H9 (cell line): ENCODE results near the gene RNF186. TPM values are rescaled to one million over a fixed set of nuclear protein-coding genes. Genes with fewer than 3 reads are reported as not detected.

Experiments
- DNase-seq: peaks from one replicate; pipeline ENCODE4 v3.0.0-alpha.2; 2017
- H2AFZ ChIP-seq: one replicate; pipeline ENCODE4 v1.6.1; 2013; ENCODE audit warnings: mild to moderate bottlenecking, low read length, control low read depth, moderate library complexity
- H2AK5ac ChIP-seq: 2 replicates; pipeline ENCODE4 v1.6.1; 2013; ENCODE audit warnings: low read length, control low read depth, mixed read lengths; ENCODE audit not compliant: insufficient read length
- H2BK120ac ChIP-seq: one replicate; pipeline ENCODE4 v1.6.1; 2013; ENCODE audit warnings: low read depth, mild to moderate bottlenecking, low read length, control low read depth, inconsistent platforms; ENCODE audit not compliant: poor library complexity, severe bottlenecking
- H2BK12ac ChIP-seq: 2 replicates; pipeline ENCODE4 v1.6.1; 2013; ENCODE audit warnings: low read length, control low read depth, mixed read lengths, low read depth; ENCODE audit not compliant: insufficient read length
- H2BK15ac ChIP-seq: 2 replicates; pipeline ENCODE4 v1.6.1; 2013; ENCODE audit warnings: low read depth, low read length, control low read depth
- H2BK20ac ChIP-seq: one replicate; pipeline ENCODE4 v1.6.1; 2013; ENCODE audit warnings: low read depth, mild to moderate bottlenecking, low read length, control low read depth, inconsistent platforms; ENCODE audit not compliant: poor library complexity, severe bottlenecking
- H2BK5ac ChIP-seq: 2 replicates; pipeline ENCODE4 v1.6.1; 2013; ENCODE audit warnings: low read length, control low read depth, mixed read lengths; ENCODE audit not compliant: insufficient read length
- H3K14ac ChIP-seq: 2 replicates; pipeline ENCODE4 v1.6.1; 2013; ENCODE audit warnings: low read length, control low read depth; ENCODE audit not compliant: insufficient read depth
- H3K18ac ChIP-seq: 2 replicates; pipeline ENCODE4 v1.6.1; 2013; ENCODE audit warnings: low read depth, mild to moderate bottlenecking, mixed read lengths, low read length, control low read depth; ENCODE audit not compliant: insufficient read length
- H3K23ac ChIP-seq: 2 replicates; pipeline ENCODE4 v1.6.1; 2013; ENCODE audit warnings: low read length, control low read depth, mixed read lengths, low read depth; ENCODE audit not compliant: insufficient read length
- H3K23me2 ChIP-seq: 2 replicates; pipeline ENCODE4 v1.6.1; 2013; ENCODE audit warnings: low read depth, mild to moderate bottlenecking, mixed read lengths, low read length, control low read depth; ENCODE audit not compliant: insufficient read length, poor library complexity, severe bottlenecking
- H3K27ac ChIP-seq: 2 replicates; pipeline ENCODE4 v1.5.1; 2013; ENCODE audit warnings: low read length, control low read depth, mixed read lengths, low read depth; ENCODE audit not compliant: insufficient read length
- H3K27me3 ChIP-seq: 2 replicates; pipeline ENCODE4 v1.6.1; 2013; ENCODE audit warnings: low read length, control low read depth, inconsistent platforms; ENCODE audit not compliant: insufficient read depth
- H3K4ac ChIP-seq: 2 replicates; pipeline ENCODE4 v1.6.1; 2013; ENCODE audit warnings: low read depth, mild to moderate bottlenecking, control low read depth, inconsistent platforms, low read length, moderate library complexity
- H3K4me1 ChIP-seq: 2 replicates; pipeline ENCODE4 v1.6.1; 2013; ENCODE audit warnings: low read length, control low read depth, inconsistent platforms; ENCODE audit not compliant: insufficient read depth
- H3K4me2 ChIP-seq: 2 replicates; pipeline ENCODE4 v1.6.1; 2013; ENCODE audit warnings: low read length, control low read depth, mixed read lengths; ENCODE audit not compliant: insufficient read length, insufficient read depth
- H3K56ac ChIP-seq: 2 replicates; pipeline ENCODE4 v1.6.1; 2013; ENCODE audit warnings: low read depth, mild to moderate bottlenecking, mixed read lengths, low read length, control low read depth; ENCODE audit not compliant: insufficient read length
- H3K79me1 ChIP-seq: 2 replicates; pipeline ENCODE4 v1.6.1; 2013; ENCODE audit warnings: low read depth, mild to moderate bottlenecking, moderate library complexity, low read length, control low read depth, inconsistent platforms; ENCODE audit not compliant: insufficient read depth, poor library complexity, severe bottlenecking
- H3K79me2 ChIP-seq: 2 replicates; pipeline ENCODE4 v1.6.1; 2013; ENCODE audit warnings: low read length, control low read depth, inconsistent platforms; ENCODE audit not compliant: insufficient read depth
- H3K9ac ChIP-seq: 2 replicates; pipeline ENCODE4 v1.6.1; 2013; ENCODE audit warnings: low read length, control low read depth, mixed read lengths; ENCODE audit not compliant: insufficient read length; ENCODE audit errors: extremely low read depth
- H3K9me3 ChIP-seq: one replicate; pipeline ENCODE4 v1.6.1; 2013; ENCODE audit warnings: low read depth, low read length, inconsistent platforms; ENCODE audit not compliant: control insufficient read depth
- H3T11ph ChIP-seq: one replicate; pipeline ENCODE4 v1.6.1; 2013; ENCODE audit warnings: mild to moderate bottlenecking, low read length, control low read depth, inconsistent platforms
- H4K20me1 ChIP-seq: one replicate; pipeline ENCODE4 v1.6.1; 2013; ENCODE audit not compliant: control insufficient read depth, insufficient read length, insufficient read depth
- H4K5ac ChIP-seq: 2 replicates; pipeline ENCODE4 v1.6.1; 2013; ENCODE audit warnings: low read depth, mild to moderate bottlenecking, mixed read lengths, low read length, control low read depth; ENCODE audit not compliant: insufficient read length
- H4K8ac ChIP-seq: replicated peaks from 2 replicates; pipeline ENCODE4 v1.6.1; 2013; ENCODE audit warnings: low read length, control low read depth, mixed read lengths, low read depth; ENCODE audit not compliant: insufficient read length
- H4K91ac ChIP-seq: 2 replicates; pipeline ENCODE4 v1.6.1; 2013; ENCODE audit warnings: low read depth, mild to moderate bottlenecking, moderate library complexity, mixed read lengths, low read length, control low read depth; ENCODE audit not compliant: insufficient read length
- H3K27ac Mint-ChIP-seq, 3 experiments: 2 replicates in 2 of 3; 3 replicates in 1 of 3; pipeline ENCODE4 v1.8.0; 2020 to 2021; ENCODE audit warnings: mixed read lengths in 3 of 3, mild to moderate bottlenecking in 1 of 3, moderate library complexity in 1 of 3
- H3K27me3 Mint-ChIP-seq: 2 replicates; pipeline ENCODE4 v1.8.0; 2021; ENCODE audit warnings: low read depth, mild to moderate bottlenecking, moderate library complexity, mixed read lengths
- H3K36me3 Mint-ChIP-seq, 3 experiments: 2 replicates in 2 of 3; 3 replicates in 1 of 3; pipeline ENCODE4 v1.8.0; 2020 to 2021; ENCODE audit warnings: low read depth in 3 of 3, mixed read lengths in 3 of 3; ENCODE audit not compliant: insufficient read depth in 1 of 3
- H3K4me1 Mint-ChIP-seq, 2 experiments: 2 replicates each; pipeline ENCODE4 v1.8.0; 2020; ENCODE audit warnings: mixed read lengths in 2 of 2
- H3K4me3 Mint-ChIP-seq, 2 experiments: 2 replicates in 1 of 2; 3 replicates in 1 of 2; pipeline ENCODE4 v1.8.0; 2020 to 2021; ENCODE audit warnings: mild to moderate bottlenecking in 2 of 2, mixed read lengths in 2 of 2, moderate library complexity in 1 of 2
- H3K9me3 Mint-ChIP-seq, 2 experiments: 2 replicates in 1 of 2; 3 replicates in 1 of 2; pipeline ENCODE4 v1.8.0; 2020; ENCODE audit warnings: mild to moderate bottlenecking in 2 of 2, mixed read lengths in 2 of 2, moderate library complexity in 1 of 2
- WGBS: extraction: QIAGEN DNeasy Blood & Tissue Kit; methylation state at CpG from one replicate; pipeline ENCODE4 v1.1.7; 2013; ENCODE audit warnings: missing lambda C conversion rate, low lambda C conversion rate, mixed read lengths; ENCODE audit not compliant: insufficient read length; ENCODE audit errors: extremely low coverage; 5-methylcytosine and 5-hydroxymethylcytosine counted together
- total RNA-seq: library from RNA; stranded (reverse); gene quantifications from 2 replicates; pipeline ENCODE4 v1.2.1, GENCODE V29; 2021
- TF ChIP-seq, protein P1 (sequence below): fragments of 200-600 bp; sonication (generic); conservative IDR thresholded peaks from 3 replicates; pipeline ENCODE4 v1.8.0; 2021; ENCODE audit warnings: antibody characterized with exemption, mild to moderate bottlenecking

The RNF186 gene
- total RNA-seq, 1 experiment from 2014 or later, result not detected

DNA sequence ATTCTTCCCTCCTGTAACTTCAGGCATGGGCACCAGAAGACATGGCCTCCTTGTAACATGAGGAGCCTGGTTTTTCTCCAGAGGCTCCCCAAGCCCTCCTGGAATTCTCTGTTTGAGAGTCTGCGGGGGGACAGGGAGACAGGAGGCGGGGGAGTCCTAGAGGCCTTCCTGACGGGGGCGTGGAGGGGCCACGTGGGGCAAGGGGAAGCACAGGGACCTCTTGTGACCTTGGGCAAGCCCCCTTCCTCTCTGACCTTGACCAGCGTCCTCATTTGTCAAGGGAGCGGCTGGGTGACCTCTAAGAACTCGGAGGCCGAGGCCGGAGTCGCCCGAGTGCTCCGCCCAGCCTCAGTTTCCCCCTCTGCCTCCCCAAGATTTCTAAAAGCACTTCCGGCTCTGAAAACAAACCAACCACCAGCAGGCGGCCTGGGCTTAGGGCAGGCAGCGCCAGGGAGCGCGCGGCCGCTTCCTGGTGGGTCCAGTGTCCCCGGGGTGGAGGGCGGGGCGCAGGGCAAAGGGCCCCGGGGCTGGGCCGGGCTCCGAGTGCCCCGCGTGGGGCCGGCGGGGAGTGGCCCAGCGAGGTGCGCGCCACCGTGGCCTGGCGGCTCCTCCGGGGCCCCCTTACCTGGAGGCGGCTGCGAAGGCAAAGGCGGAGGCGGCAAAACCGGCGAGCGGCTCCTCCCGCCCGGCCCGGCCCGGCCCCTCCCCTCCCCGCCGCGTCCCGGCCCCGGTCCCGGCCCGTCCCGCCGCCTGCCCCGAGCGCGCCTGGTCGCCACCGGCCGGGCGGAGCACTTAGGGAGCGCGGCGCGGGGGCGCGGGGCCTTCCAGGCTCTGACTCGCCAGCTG is 15.6 kb downstream of the RNF186 start, which contains the start of gene TMCO4:
Gene TMCO4 (minus strand): TSS at position 687 of the 846 bp plus-strand sequence. CDS start 19,158 bp downstream, outside the sequence.
- Histone ChIP-seq H4K91ac (no peak within 1 kb of the TSS), H3K4me1 (no peaks in the 10 kb centered on the region), H2BK120ac (no peak within 1 kb of the TSS), H3K23ac (no peak within 1 kb of the TSS), H3K27ac (no peak within 1 kb of the TSS), H3T11ph (no peak within 1 kb of the TSS), H2BK12ac (no peak within 1 kb of the TSS), H4K20me1 (no peaks in the 10 kb centered on the region), H3K4me2 (peak within 1 kb of the TSS; percentile 56), H3K9me3 (no peaks in the 10 kb centered on the region), H4K5ac (no peak within 1 kb of the TSS), H3K18ac (no peak within 1 kb of the TSS), H3K56ac (no peak within 1 kb of the TSS), H3K14ac (no peak within 1 kb of the TSS), H3K27me3 (peaks cover 10% of the 10 kb centered on the region; the same call in 1 of the 2 replicates), H2BK20ac (no peak within 1 kb of the TSS), H4K8ac (no peak within 1 kb of the TSS), H3K79me1 (no peaks in the 10 kb centered on the region), H2AFZ (no peak within 1 kb of the TSS), H2BK5ac (no peak within 1 kb of the TSS), H2BK15ac (no peak within 1 kb of the TSS), H3K4ac (no peak within 1 kb of the TSS), H3K79me2 (no peaks in the 10 kb centered on the region), H2AK5ac (no peak within 1 kb of the TSS), H3K23me2 (no peaks in the 10 kb centered on the region), H3K9ac (no peak within 1 kb of the TSS)
- WGBS, result no CpG with 5 or more reads among the region's 70 CpGs
- TF ChIP-seq, protein P1, sequence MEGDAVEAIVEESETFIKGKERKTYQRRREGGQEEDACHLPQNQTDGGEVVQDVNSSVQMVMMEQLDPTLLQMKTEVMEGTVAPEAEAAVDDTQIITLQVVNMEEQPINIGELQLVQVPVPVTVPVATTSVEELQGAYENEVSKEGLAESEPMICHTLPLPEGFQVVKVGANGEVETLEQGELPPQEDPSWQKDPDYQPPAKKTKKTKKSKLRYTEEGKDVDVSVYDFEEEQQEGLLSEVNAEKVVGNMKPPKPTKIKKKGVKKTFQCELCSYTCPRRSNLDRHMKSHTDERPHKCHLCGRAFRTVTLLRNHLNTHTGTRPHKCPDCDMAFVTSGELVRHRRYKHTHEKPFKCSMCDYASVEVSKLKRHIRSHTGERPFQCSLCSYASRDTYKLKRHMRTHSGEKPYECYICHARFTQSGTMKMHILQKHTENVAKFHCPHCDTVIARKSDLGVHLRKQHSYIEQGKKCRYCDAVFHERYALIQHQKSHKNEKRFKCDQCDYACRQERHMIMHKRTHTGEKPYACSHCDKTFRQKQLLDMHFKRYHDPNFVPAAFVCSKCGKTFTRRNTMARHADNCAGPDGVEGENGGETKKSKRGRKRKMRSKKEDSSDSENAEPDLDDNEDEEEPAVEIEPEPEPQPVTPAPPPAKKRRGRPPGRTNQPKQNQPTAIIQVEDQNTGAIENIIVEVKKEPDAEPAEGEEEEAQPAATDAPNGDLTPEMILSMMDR, result peak; percentile 51; the same call in 2 of the 3 replicates
- Mint-ChIP-seq H3K9me3 (no peaks in the 10 kb centered on the region; a peak in 1 of 5 replicates), H3K4me3 (peak within 1 kb of the TSS; percentile 59 to 73), H3K27ac (0 out of 7 replicates have a peak within 1 kb of the TSS, but pooled peaks of 1 of the 3 experiments have one; percentile 23), H3K4me1 (peaks cover 27 to 41% of the 10 kb centered on the region in 2 experiments), H3K36me3 (no peaks in the 10 kb centered on the region; a peak in 1 of 7 replicates), H3K27me3 (peaks cover 59% of the 10 kb centered on the region)
- DNase-seq, result no peak
